ENCODE measurements around the gene CIDEB. TPM values are rescaled to one million over a fixed set of nuclear protein-coding genes. Genes with fewer than 3 reads are reported as not detected.

The CIDEB gene
- total and polyA plus RNA-seq, 9 of the 15 experiments (the other 6 are each of a cell fraction or from before 2014, with no cell fraction given): 0.03 to 0.35 (median 0.09) TPM; not detected in 3

DNA sequence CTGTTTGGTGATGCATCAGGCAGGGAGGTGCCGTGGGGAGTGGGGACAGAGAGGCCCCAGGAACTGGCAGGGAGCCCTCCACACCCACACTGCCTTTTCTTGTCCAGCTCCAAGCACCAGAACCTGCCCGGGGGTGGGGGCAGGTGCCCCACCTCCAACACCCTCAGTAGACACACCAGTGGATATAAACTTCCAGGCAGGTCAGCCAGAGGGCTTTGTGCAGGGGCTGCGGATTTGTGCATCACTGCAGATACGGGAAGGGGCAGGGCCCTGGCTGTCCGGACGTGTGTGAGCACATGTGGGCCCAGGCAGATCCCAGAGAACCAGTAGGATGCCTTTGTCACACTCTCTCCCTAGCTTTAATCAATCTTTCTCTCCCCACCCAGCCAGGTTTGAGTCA lies 43.5 kb downstream of the CIDEB start (continued):
- TF ChIP-seq, protein P1, sequence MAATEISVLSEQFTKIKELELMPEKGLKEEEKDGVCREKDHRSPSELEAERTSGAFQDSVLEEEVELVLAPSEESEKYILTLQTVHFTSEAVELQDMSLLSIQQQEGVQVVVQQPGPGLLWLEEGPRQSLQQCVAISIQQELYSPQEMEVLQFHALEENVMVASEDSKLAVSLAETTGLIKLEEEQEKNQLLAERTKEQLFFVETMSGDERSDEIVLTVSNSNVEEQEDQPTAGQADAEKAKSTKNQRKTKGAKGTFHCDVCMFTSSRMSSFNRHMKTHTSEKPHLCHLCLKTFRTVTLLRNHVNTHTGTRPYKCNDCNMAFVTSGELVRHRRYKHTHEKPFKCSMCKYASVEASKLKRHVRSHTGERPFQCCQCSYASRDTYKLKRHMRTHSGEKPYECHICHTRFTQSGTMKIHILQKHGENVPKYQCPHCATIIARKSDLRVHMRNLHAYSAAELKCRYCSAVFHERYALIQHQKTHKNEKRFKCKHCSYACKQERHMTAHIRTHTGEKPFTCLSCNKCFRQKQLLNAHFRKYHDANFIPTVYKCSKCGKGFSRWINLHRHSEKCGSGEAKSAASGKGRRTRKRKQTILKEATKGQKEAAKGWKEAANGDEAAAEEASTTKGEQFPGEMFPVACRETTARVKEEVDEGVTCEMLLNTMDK (IDR thresholded peaks at IDR 0.05; ENCODE audit: borderline replicate concordance, insufficient read depth, low read depth, low read length, poor library complexity, severe bottlenecking): no peak
- no peak for TF ChIP-seq ZNF197 (CRISPR knock-in tag; IDR thresholded peaks at IDR 0.05; ENCODE audit: low read depth)

DNA sequence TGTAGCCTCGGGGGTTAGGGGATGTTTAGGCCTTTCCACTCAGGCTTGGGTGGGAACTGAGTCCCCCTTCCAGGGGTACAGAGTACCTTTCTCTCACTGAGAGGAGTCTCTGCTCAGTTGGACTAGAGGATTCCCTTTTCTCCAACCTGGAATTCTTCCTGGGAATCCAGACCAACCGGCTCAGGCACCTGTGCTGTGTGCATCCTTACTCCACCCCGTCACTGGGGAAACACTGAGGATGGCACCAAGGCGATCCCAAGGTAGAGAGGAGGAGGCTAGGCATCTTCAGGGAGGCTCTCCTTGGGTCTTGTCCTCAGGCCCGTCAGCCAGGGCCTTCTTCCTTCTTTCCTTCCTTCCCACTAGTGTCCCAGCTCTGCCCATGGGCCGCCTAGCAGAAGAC lies 43.9 kb downstream of the CIDEB start:
- no peaks in the 10 kb centered on the region for H3K79me2 ChIP-seq (ENCODE audit: control insufficient read depth, insufficient read depth, low read length)
- no TSS peak for BruUV-seq (replicated peaks)
- no peaks in the 10 kb centered on the region for H4K20me1 ChIP-seq (replicated peaks; ENCODE audit: control insufficient read depth, insufficient read depth, low read length)
- intact Hi-C loops (cut with micrococcal nuclease): no loop called here
- no peak for ATAC-seq
- peak overlapping the region in 1 of 2 experiments; percentile 58; a peak in 1 of 4 replicates for H3K9ac ChIP-seq (ENCODE audit: insufficient read depth in 1 of 2, low read depth in 2 of 2, low read length in 2 of 2)
- FAIRE-seq: no peak
- CTCF ChIA-PET (ENCODE audit: low intra/inter-chr PET ratio): no interaction called here
- H3K9me3 ChIP-seq (replicated peaks; ENCODE audit: control insufficient read depth, insufficient read depth, low read depth, low read length): no peaks in the 10 kb centered on the region
- no peak for DNase-seq (ENCODE audit: extremely low read depth in 1 of 4, low spot score in 3 of 4)
- peaks cover 0 to 39% of the 10 kb centered on the region in 2 experiments; a peak in 3 of 5 replicates for H3K4me1 ChIP-seq (replicated peaks in 1 of 2; ENCODE audit: control insufficient read depth in 2 of 2, insufficient read depth in 2 of 2, low read length in 2 of 2)
- in situ Hi-C loops (cut with MboI): no loop called here
- H2AFZ ChIP-seq (ENCODE audit: low read depth, low read length): no peak overlapping the region
- no peaks in the 10 kb centered on the region for H3K9me1 ChIP-seq (ENCODE audit: control insufficient read depth, insufficient read depth, low read length)
- POLR2A ChIA-PET: interaction anchor here (0.6 to 1.1 kb wide), 4 partner anchors 13 to 181 kb away, joined by 3 to 5 read pairs (median 3); no protein-coding TSS in a partner anchor
- H3K27ac ChIP-seq (ENCODE audit: extremely low read depth, low read depth, low read length): no peak overlapping the region
- H3K36me3 ChIP-seq (ENCODE audit: control insufficient read depth, insufficient read depth, low read length): no peaks in the 10 kb centered on the region
- no peak overlapping the region for H3K4me3 ChIP-seq
- WGBS (ENCODE audit: insufficient coverage, low coverage, missing lambda C conversion rate): 52% methylated on average over 5 of the region's 6 CpGs
- H3K27me3 ChIP-seq (ENCODE audit: control insufficient read depth in 2 of 2, insufficient read depth in 2 of 2, low read length in 2 of 2): no peaks in the 10 kb centered on the region
- H3K4me2 ChIP-seq (ENCODE audit: insufficient read depth, low read length): no peak overlapping the region
- no peak for TF ChIP-seq CSDE1 (IDR thresholded peaks at IDR 0.05)
- no peak for TF ChIP-seq PHF21A (IDR thresholded peaks at IDR 0.05; ENCODE audit: borderline replicate concordance, low read depth)
- TF ChIP-seq ZNF23 (CRISPR knock-in tag; IDR thresholded peaks at IDR 0.05): no peak
- no peak for TF ChIP-seq MAZ (CRISPR knock-in tag; conservative IDR thresholded peaks at IDR 0.05 in 1 of 2, IDR thresholded peaks at IDR 0.05 in 1 of 2)
- no peak for TF ChIP-seq TEAD1 (CRISPR knock-in tag; IDR thresholded peaks at IDR 0.05)
- TF ChIP-seq ZNF75A (CRISPR knock-in tag; IDR thresholded peaks at IDR 0.05): no peak
- TF ChIP-seq HEY1 (CRISPR knock-in tag; IDR thresholded peaks at IDR 0.05; ENCODE audit: borderline replicate concordance): no peak
- no peak for TF ChIP-seq ZNF583 (CRISPR knock-in tag; IDR thresholded peaks at IDR 0.05)
- TF ChIP-seq, protein P2, sequence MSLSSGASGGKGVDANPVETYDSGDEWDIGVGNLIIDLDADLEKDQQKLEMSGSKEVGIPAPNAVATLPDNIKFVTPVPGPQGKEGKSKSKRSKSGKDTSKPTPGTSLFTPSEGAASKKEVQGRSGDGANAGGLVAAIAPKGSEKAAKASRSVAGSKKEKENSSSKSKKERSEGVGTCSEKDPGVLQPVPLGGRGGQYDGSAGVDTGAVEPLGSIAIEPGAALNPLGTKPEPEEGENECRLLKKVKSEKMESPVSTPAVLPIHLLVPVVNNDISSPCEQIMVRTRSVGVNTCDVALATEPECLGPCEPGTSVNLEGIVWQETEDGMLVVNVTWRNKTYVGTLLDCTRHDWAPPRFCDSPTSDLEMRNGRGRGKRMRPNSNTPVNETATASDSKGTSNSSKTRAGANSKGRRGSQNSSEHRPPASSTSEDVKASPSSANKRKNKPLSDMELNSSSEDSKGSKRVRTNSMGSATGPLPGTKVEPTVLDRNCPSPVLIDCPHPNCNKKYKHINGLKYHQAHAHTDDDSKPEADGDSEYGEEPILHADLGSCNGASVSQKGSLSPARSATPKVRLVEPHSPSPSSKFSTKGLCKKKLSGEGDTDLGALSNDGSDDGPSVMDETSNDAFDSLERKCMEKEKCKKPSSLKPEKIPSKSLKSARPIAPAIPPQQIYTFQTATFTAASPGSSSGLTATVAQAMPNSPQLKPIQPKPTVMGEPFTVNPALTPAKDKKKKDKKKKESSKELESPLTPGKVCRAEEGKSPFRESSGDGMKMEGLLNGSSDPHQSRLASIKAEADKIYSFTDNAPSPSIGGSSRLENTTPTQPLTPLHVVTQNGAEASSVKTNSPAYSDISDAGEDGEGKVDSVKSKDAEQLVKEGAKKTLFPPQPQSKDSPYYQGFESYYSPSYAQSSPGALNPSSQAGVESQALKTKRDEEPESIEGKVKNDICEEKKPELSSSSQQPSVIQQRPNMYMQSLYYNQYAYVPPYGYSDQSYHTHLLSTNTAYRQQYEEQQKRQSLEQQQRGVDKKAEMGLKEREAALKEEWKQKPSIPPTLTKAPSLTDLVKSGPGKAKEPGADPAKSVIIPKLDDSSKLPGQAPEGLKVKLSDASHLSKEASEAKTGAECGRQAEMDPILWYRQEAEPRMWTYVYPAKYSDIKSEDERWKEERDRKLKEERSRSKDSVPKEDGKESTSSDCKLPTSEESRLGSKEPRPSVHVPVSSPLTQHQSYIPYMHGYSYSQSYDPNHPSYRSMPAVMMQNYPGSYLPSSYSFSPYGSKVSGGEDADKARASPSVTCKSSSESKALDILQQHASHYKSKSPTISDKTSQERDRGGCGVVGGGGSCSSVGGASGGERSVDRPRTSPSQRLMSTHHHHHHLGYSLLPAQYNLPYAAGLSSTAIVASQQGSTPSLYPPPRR (CRISPR knock-in tag; IDR thresholded peaks at IDR 0.05; ENCODE audit: borderline replicate concordance): no peak
- no peak for TF ChIP-seq ZNF232 (CRISPR knock-in tag; IDR thresholded peaks at IDR 0.05)
- TF ChIP-seq MTF1 (CRISPR knock-in tag; IDR thresholded peaks at IDR 0.05; ENCODE audit: borderline replicate concordance): no peak
- TF ChIP-seq NR4A1 (CRISPR knock-in tag; IDR thresholded peaks at IDR 0.05): no peak
- TF ChIP-seq NR4A1 (tag; IDR thresholded peaks at IDR 0.05): no peak
- no peak for TF ChIP-seq KDM2B (CRISPR knock-in tag; IDR thresholded peaks at IDR 0.05)

Measured in K562 (cell line).